B cell (primary cell): ENCODE data around the gene BACH2. TPM values are rescaled to one million over a fixed set of nuclear protein-coding genes. Genes with fewer than 3 reads are reported as not detected.
A peak's percentile ranks its signal among the peaks of the same experiment; 100 is the strongest.

Source experiments
- ATAC-seq: fragments of 200-7000 bp; cut with Tn5 transposase; one replicate; pipeline ENCODE4 v1.10.0; 2021; ENCODE audit warnings: low read depth, mild to moderate bottlenecking, moderate number of reproducible peaks, moderate library complexity
- CTCF ChIA-PET: fragments of 350-600 bp; sonication (Branson Sonifier 250); formaldehyde crosslinking; loops from one replicate; lab custom pipeline; 2021; ENCODE audit warnings: antibody characterized with exemption, inconsistent platforms; lab: Charles Lee
- POLR2A ChIA-PET: fragments of 350-600 bp; sonication (Branson Sonifier 250); formaldehyde crosslinking; loops from one replicate; lab custom pipeline; 2021; ENCODE audit warnings: antibody characterized with exemption; lab: Charles Lee
- DNase-seq: peaks from one replicate; pipeline ENCODE4 v3.0.0; 2013
- H2AFZ ChIP-seq: 2 replicates; pipeline ENCODE4 v1.6.1; 2012; ENCODE audit warnings: mild to moderate bottlenecking, low read depth, low read length; ENCODE audit not compliant: insufficient read depth, poor library complexity, severe bottlenecking
- H3K27ac ChIP-seq, 2 donors: 1 replicate in 1 of 2; 2 replicates in 1 of 2; pipeline ENCODE4 v1.5.1; 2012 to 2013; ENCODE audit warnings: low read length in 2 of 2, mild to moderate bottlenecking in 2 of 2, moderate library complexity in 1 of 2
- H3K27me3 ChIP-seq, 4 experiments: fragments of 200-600 bp in 1 of 4; sonication (generic) in 1 of 4; replicated peaks in 1 of 4; 1 replicate in 2 of 4; 2 replicates in 2 of 4; pipeline versions ENCODE4 v1.6.1 to v1.7.0; 2013 to 2016; ENCODE audit warnings: low read length in 3 of 4, mild to moderate bottlenecking in 2 of 4, mixed read lengths in 1 of 4, moderate library complexity in 1 of 4; ENCODE audit not compliant: insufficient read depth in 4 of 4, control insufficient read depth in 3 of 4; ENCODE audit errors: control extremely low read depth in 1 of 4
- H3K36me3 ChIP-seq, 2 experiments: replicated peaks in 1 of 2; 1 replicate in 1 of 2; 2 replicates in 1 of 2; pipeline versions ENCODE4 v1.6.1 to v1.7.1; 2013; ENCODE audit warnings: low read length in 1 of 2; ENCODE audit not compliant: insufficient read depth in 2 of 2, control insufficient read depth in 1 of 2; ENCODE audit errors: control extremely low read depth in 1 of 2, extremely low read depth in 1 of 2
- H3K4me1 ChIP-seq, 2 donors: fragments of 200-600 bp in 1 of 2; sonication (generic) in 1 of 2; 1 replicate in 1 of 2; 2 replicates in 1 of 2; pipeline versions ENCODE4 v1.5.1 to v1.6.1; 2013 to 2017; ENCODE audit warnings: low read length in 2 of 2; ENCODE audit not compliant: control insufficient read depth in 2 of 2, insufficient read depth in 2 of 2
- H3K4me2 ChIP-seq: replicated peaks from 2 replicates; pipeline ENCODE3; 2012; ENCODE audit warnings: mild to moderate bottlenecking, low read depth, low read length; ENCODE audit not compliant: poor library complexity, severe bottlenecking
- H3K4me3 ChIP-seq, 5 experiments: fragments of 200-600 bp in 1 of 5; sonication (generic) in 1 of 5; 1 replicate in 3 of 5; 2 replicates in 2 of 5; pipeline versions ENCODE4 v1.5.1 to v1.7.0; 2011 to 2016; ENCODE audit warnings: low read length in 4 of 5, mild to moderate bottlenecking in 4 of 5, low read depth in 2 of 5, control low read depth in 1 of 5, moderate library complexity in 1 of 5; ENCODE audit not compliant: insufficient read depth in 1 of 5; ENCODE audit errors: control extremely low read depth in 1 of 5, extremely low read depth in 1 of 5
- H3K79me2 ChIP-seq: fragments of 200-600 bp; sonication (generic); one replicate; pipeline ENCODE4 v1.6.0; 2016; ENCODE audit warnings: low read length; ENCODE audit not compliant: control insufficient read depth, insufficient read depth
- H3K9ac ChIP-seq: fragments of 200-600 bp; sonication (generic); 2 replicates; pipeline ENCODE4 v1.6.1; 2017; ENCODE audit warnings: mild to moderate bottlenecking, low read length, moderate library complexity
- H3K9me3 ChIP-seq, 3 donors: one replicate each; pipeline versions ENCODE4 v1.6.1 to v1.7.1; 2013; ENCODE audit warnings: low read length in 2 of 3; ENCODE audit not compliant: control insufficient read depth in 2 of 3, insufficient read depth in 1 of 3; ENCODE audit errors: control extremely low read depth in 1 of 3
- H4K20me1 ChIP-seq: 2 replicates; pipeline ENCODE4 v1.6.0; 2012; ENCODE audit warnings: mild to moderate bottlenecking, low read length; ENCODE audit not compliant: insufficient read depth, control insufficient read depth, poor library complexity, severe bottlenecking
- H3K27ac Mint-ChIP-seq: one replicate; pipeline ENCODE4 v1.8.0; 2021; ENCODE audit warnings: mixed read lengths
- H3K27me3 Mint-ChIP-seq: one replicate; pipeline ENCODE4 v1.8.0; 2021; ENCODE audit warnings: mixed read lengths
- H3K4me1 Mint-ChIP-seq: one replicate; pipeline ENCODE4 v1.8.0; 2021; ENCODE audit warnings: mixed read lengths
- H3K4me3 Mint-ChIP-seq: one replicate; pipeline ENCODE4 v1.8.0; 2021; ENCODE audit warnings: mixed read lengths
- H3K9me3 Mint-ChIP-seq: one replicate; pipeline ENCODE4 v1.8.0; 2022; ENCODE audit warnings: mixed read lengths; ENCODE audit not compliant: insufficient read depth
- EZH2 ChIP-seq: IDR thresholded peaks from 2 replicates; pipeline ENCODE4 v1.6.1; 2012; ENCODE audit warnings: borderline replicate concordance, low read depth, mild to moderate bottlenecking, moderate library complexity, low read length; ENCODE audit not compliant: insufficient read depth, poor library complexity, severe bottlenecking
- WGBS: methylation state at CpG from one replicate; pipeline ENCODE4 v1.1.5; 2013; ENCODE audit warnings: missing lambda C conversion rate; ENCODE audit not compliant: insufficient coverage; 5-methylcytosine and 5-hydroxymethylcytosine counted together
- intact Hi-C: fragments of 100-400 bp; cut with micrococcal nuclease; formaldehyde crosslinking; loops from one replicate; pipeline ENCODE4 v1.10.0; 2022
- polyA plus RNA-seq: library from polyadenylated mRNA; depleted of rRNA; stranded (reverse); fragments of >200 nt; gene quantifications from 2 replicates; pipeline ENCODE4 v1.2.3, GENCODE V29; 2012
- total RNA-seq, 2 donors: library from RNA; stranded (reverse); fragments of 120-200 nt in 1 of 2; gene quantifications; 1 replicate in 1 of 2; 2 replicates in 1 of 2; pipeline versions ENCODE4 v1.2.3 to v1.2.4, GENCODE V29; 2013 to 2022
- TF ChIP-seq, protein P1 (sequence below): fragments of 200-600 bp; IDR thresholded peaks from one replicate; pipeline ENCODE4 v1.8.0; 2022; ENCODE audit warnings: antibody characterized with exemption, mild to moderate bottlenecking

The BACH2 gene
- total and polyA plus RNA-seq, 2 donors (not counting 1 experiment from before 2014, with no cell fraction given): 41.1 to 235 TPM

DNA sequence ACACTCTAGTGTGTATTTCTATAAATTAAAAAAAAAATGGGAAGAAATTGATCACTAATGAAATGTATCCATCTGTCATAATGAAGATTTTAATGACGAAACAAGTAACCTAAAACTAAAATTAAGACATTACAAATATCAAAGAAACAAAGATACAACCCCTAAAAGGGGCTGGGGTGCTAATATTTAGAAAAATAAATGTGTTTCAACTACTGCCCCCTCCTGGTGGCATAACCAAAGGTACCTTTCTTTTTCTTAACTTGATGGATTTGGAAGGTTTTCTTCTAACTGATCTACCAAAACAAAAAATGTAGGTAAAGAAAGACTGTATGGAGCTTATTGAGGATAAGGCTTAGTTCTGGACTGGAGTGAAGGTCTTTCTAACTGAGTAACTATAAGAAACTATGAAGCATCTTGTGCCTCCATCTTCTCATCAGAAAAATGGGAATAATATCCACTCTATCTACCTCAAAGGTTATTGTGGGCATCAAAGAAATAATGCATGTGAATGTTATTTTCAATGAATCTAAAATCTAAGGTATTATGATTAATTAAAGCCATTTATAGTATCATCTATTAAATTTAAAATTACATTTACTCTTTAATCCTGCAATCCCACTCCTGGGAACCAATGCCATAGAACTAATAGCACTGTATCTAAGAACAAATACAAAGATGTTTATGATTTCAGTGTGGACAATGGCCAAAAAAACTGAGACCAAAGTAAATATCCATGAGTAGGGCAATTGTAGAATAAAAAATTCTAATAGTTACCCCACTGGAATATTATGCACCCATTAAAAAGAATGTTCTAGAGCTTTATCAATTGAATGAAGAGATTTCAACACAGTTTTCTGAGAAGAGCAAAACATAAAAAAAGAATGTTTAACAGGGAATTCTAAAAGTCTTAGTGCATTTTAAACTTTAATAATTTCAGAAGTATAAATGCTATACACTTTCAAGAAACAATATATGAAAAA lies 117.2 kb downstream of the BACH2 start:
- Histone ChIP-seq H3K27ac (peak overlapping the region; percentile 61 to 91), H3K79me2 (peaks cover 95% of the 10 kb centered on the region), H3K4me3 (peak overlapping the region in 1 of 5 experiments; percentile 37), H3K9ac (peak overlapping the region; percentile 38), H3K9me3 (no peaks in the 10 kb centered on the region), H3K4me1 (peaks cover 56 to 64% of the 10 kb centered on the region in 2 donors), H3K36me3 (peaks cover 0 to 18% of the 10 kb centered on the region in 2 experiments), H3K4me2 (peak overlapping the region; percentile 64), H4K20me1 (peaks cover 65% of the 10 kb centered on the region), H3K27me3 (no peaks in the 10 kb centered on the region), H2AFZ (no peak overlapping the region)
- no CpG with 5 or more reads among the region's 1 CpG for WGBS
- H3K4me3 Mint-ChIP-seq: peak overlapping the region; percentile 79
- intact Hi-C loops: loop anchor here (2.0 to 5.0 kb wide), 4 partner anchors 37 to 72 kb away; no protein-coding TSS in a partner anchor
- H3K27ac Mint-ChIP-seq: peak overlapping the region; percentile 81
- TF ChIP-seq, protein P1, sequence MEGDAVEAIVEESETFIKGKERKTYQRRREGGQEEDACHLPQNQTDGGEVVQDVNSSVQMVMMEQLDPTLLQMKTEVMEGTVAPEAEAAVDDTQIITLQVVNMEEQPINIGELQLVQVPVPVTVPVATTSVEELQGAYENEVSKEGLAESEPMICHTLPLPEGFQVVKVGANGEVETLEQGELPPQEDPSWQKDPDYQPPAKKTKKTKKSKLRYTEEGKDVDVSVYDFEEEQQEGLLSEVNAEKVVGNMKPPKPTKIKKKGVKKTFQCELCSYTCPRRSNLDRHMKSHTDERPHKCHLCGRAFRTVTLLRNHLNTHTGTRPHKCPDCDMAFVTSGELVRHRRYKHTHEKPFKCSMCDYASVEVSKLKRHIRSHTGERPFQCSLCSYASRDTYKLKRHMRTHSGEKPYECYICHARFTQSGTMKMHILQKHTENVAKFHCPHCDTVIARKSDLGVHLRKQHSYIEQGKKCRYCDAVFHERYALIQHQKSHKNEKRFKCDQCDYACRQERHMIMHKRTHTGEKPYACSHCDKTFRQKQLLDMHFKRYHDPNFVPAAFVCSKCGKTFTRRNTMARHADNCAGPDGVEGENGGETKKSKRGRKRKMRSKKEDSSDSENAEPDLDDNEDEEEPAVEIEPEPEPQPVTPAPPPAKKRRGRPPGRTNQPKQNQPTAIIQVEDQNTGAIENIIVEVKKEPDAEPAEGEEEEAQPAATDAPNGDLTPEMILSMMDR: peak; percentile 73
- TF ChIP-seq EZH2: no peak
- ChIA-PET CTCF (interaction anchor here (0.6 to 2.0 kb wide), 14 partner anchors 11 to 300 kb away, joined by 3 to 12 read pairs (median 4); no protein-coding TSS in a partner anchor), POLR2A (interaction anchor here (0.6 kb wide), 1 partner anchor 140 kb away, joined by 3 read pairs; no protein-coding TSS in a partner anchor)
- no peaks in the 10 kb centered on the region for H3K9me3 Mint-ChIP-seq
- H3K27me3 Mint-ChIP-seq: no peaks in the 10 kb centered on the region
- H3K4me1 Mint-ChIP-seq: peaks cover 81% of the 10 kb centered on the region
- DNase-seq (peak; percentile 49), ATAC-seq (no peak)
